Panc1 (cell line): ENCODE results near the gene SGPP2.

Source experiments
- POLR2AphosphoS5 ChIP-seq: IDR thresholded peaks from 2 replicates; pipeline ENCODE4 v1.6.1; 2012; ENCODE audit warnings: mild to moderate bottlenecking, low read depth, low read length, moderate library complexity
- SIN3A ChIP-seq: IDR thresholded peaks from 2 replicates; pipeline ENCODE4 v1.6.1; 2012; ENCODE audit warnings: low read depth, mild to moderate bottlenecking, low read length, moderate library complexity, borderline replicate concordance; ENCODE audit not compliant: insufficient read depth
- TF ChIP-seq, protein P1 (sequence below): fragments of 450-650 bp; IDR thresholded peaks from 2 replicates; pipeline ENCODE4 v1.5.1; 2017; ENCODE audit warnings: mild to moderate bottlenecking
- TF ChIP-seq, protein P2 (sequence below), 2 experiments: IDR thresholded peaks; 2 replicates each; pipeline ENCODE4 v1.6.1; 2011 to 2012; ENCODE audit warnings: low read depth in 2 of 2, control low read depth in 1 of 2, low read length in 1 of 2, mild to moderate bottlenecking in 1 of 2, moderate library complexity in 1 of 2; ENCODE audit not compliant: insufficient read depth in 1 of 2

DNA sequence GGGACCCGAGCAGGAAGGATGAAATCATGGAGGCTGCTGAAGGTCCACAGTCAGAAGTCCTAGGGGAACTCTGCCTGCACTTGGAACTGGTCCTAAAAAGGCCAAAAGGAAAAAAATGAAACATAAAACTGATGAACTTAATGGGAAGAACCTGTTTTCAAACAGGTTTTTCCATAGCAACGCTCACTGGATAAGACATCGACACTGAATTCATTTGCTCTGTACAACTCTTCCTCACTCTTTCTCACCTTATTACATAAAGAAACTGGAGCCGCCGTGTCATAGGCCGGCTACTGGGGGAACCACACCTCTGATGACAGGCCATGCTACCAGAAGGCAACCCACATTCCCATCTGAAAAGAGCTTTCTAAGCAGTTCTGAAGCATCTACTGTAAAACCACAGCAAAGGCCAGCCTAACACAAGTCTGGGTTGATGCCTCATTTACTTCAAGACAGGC lies 147.9 kb downstream of the SGPP2 start:
- TF ChIP-seq, protein P1, sequence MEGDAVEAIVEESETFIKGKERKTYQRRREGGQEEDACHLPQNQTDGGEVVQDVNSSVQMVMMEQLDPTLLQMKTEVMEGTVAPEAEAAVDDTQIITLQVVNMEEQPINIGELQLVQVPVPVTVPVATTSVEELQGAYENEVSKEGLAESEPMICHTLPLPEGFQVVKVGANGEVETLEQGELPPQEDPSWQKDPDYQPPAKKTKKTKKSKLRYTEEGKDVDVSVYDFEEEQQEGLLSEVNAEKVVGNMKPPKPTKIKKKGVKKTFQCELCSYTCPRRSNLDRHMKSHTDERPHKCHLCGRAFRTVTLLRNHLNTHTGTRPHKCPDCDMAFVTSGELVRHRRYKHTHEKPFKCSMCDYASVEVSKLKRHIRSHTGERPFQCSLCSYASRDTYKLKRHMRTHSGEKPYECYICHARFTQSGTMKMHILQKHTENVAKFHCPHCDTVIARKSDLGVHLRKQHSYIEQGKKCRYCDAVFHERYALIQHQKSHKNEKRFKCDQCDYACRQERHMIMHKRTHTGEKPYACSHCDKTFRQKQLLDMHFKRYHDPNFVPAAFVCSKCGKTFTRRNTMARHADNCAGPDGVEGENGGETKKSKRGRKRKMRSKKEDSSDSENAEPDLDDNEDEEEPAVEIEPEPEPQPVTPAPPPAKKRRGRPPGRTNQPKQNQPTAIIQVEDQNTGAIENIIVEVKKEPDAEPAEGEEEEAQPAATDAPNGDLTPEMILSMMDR, result no peak
- no peak for TF ChIP-seq SIN3A
- TF ChIP-seq POLR2AphosphoS5, result no peak
- TF ChIP-seq, protein P2, sequence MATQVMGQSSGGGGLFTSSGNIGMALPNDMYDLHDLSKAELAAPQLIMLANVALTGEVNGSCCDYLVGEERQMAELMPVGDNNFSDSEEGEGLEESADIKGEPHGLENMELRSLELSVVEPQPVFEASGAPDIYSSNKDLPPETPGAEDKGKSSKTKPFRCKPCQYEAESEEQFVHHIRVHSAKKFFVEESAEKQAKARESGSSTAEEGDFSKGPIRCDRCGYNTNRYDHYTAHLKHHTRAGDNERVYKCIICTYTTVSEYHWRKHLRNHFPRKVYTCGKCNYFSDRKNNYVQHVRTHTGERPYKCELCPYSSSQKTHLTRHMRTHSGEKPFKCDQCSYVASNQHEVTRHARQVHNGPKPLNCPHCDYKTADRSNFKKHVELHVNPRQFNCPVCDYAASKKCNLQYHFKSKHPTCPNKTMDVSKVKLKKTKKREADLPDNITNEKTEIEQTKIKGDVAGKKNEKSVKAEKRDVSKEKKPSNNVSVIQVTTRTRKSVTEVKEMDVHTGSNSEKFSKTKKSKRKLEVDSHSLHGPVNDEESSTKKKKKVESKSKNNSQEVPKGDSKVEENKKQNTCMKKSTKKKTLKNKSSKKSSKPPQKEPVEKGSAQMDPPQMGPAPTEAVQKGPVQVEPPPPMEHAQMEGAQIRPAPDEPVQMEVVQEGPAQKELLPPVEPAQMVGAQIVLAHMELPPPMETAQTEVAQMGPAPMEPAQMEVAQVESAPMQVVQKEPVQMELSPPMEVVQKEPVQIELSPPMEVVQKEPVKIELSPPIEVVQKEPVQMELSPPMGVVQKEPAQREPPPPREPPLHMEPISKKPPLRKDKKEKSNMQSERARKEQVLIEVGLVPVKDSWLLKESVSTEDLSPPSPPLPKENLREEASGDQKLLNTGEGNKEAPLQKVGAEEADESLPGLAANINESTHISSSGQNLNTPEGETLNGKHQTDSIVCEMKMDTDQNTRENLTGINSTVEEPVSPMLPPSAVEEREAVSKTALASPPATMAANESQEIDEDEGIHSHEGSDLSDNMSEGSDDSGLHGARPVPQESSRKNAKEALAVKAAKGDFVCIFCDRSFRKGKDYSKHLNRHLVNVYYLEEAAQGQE (IDR thresholded peaks at IDR 0.05; ENCODE audit: insufficient read depth in 1 of 2, low read depth in 2 of 2, low read length in 1 of 2), result no peak
